ENCODE results near the gene DCP1A.

DNA sequence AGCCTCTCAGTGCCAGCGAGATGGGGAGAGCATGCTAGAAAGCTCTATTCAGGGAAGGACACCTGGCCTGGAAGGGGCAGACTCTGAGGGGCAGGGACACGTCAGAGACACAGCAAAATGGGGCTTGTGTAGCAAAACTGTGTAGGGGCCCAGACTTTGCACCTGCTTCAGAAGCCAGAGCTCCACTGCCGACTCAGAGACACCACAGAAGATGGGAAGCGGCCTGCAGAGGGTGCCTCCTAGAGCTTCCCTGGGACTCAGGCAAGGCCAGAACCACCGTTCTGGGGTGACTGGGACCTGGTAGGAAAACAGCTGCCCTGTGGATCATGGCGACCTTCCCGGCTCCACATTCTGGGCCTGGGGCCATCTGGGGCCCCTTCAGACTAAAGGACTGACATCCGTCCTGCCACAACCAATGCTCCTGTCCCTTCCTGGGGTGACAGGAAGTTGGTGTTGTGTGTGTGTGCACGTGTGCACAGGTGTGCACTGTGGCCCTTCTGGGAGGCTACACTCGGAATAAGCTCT lies 74.1 kb downstream of the DCP1A start:
- TF ChIP-seq, protein P1, sequence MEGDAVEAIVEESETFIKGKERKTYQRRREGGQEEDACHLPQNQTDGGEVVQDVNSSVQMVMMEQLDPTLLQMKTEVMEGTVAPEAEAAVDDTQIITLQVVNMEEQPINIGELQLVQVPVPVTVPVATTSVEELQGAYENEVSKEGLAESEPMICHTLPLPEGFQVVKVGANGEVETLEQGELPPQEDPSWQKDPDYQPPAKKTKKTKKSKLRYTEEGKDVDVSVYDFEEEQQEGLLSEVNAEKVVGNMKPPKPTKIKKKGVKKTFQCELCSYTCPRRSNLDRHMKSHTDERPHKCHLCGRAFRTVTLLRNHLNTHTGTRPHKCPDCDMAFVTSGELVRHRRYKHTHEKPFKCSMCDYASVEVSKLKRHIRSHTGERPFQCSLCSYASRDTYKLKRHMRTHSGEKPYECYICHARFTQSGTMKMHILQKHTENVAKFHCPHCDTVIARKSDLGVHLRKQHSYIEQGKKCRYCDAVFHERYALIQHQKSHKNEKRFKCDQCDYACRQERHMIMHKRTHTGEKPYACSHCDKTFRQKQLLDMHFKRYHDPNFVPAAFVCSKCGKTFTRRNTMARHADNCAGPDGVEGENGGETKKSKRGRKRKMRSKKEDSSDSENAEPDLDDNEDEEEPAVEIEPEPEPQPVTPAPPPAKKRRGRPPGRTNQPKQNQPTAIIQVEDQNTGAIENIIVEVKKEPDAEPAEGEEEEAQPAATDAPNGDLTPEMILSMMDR (IDR thresholded peaks at IDR 0.05), result no peak
- no peak for TF ChIP-seq POLR2A (IDR thresholded peaks at IDR 0.05)
